ENCODE data around the gene PPM1F.

The PPM1F gene

GRCh38 chr22:21927174-21927823 lies 25.3 kb downstream of the PPM1F start:
- no peak overlapping the region for H3K4me3 ChIP-seq (ENCODE audit: low read depth, low read length)
- DNase-seq (ENCODE audit: low read depth): no peak

GRCh38 chr22:21926728-21927127 lies 25.9 kb downstream of the PPM1F start:
- DNase-seq (ENCODE audit: low read depth): no peak
- no peak overlapping the region for H3K4me3 ChIP-seq (ENCODE audit: low read depth, low read length)
- TF ChIP-seq CTCF (IDR thresholded peaks at IDR 0.05; ENCODE audit: insufficient read depth, low read depth, low read length, missing control alignments): no peak

More at GRCh38 chr22:21927174-21927823, 25.3 kb downstream of the PPM1F start:
- no peak for TF ChIP-seq CTCF (IDR thresholded peaks at IDR 0.05; ENCODE audit: insufficient read depth, low read depth, low read length, missing control alignments)

- DNase-seq (ENCODE audit: low read depth): no peak
- no peak overlapping the region for H3K4me3 ChIP-seq (ENCODE audit: low read depth, low read length)
- TF ChIP-seq CTCF (IDR thresholded peaks at IDR 0.05; ENCODE audit: insufficient read depth, low read depth, low read length, missing control alignments): no peak
Observed at GRCh38 chr22:21923163-21923561, 29.5 kb downstream of the PPM1F start.

- no peak for TF ChIP-seq CTCF (IDR thresholded peaks at IDR 0.05; ENCODE audit: insufficient read depth, low read depth, low read length, missing control alignments)
- no peak for DNase-seq (ENCODE audit: low read depth)
- no peak overlapping the region for H3K4me3 ChIP-seq (ENCODE audit: low read depth, low read length)
Observed at GRCh38 chr22:21922370-21923162, 30.1 kb downstream of the PPM1F start.

- TF ChIP-seq CTCF (IDR thresholded peaks at IDR 0.05; ENCODE audit: insufficient read depth, low read depth, low read length, missing control alignments): no peak
- no peak overlapping the region for H3K4me3 ChIP-seq (ENCODE audit: low read depth, low read length)
- DNase-seq (ENCODE audit: low read depth): no peak
Observed at GRCh38 chr22:21921729-21922128, 30.9 kb downstream of the PPM1F start.

- no peak overlapping the region for H3K4me3 ChIP-seq (ENCODE audit: low read depth, low read length)
- no peak for TF ChIP-seq CTCF (IDR thresholded peaks at IDR 0.05; ENCODE audit: insufficient read depth, low read depth, low read length, missing control alignments)
- DNase-seq (ENCODE audit: low read depth): no peak
Observed at GRCh38 chr22:21921184-21921721, 31.4 kb downstream of the PPM1F start.
